Mesenteric fat pad (tissue), 1 donor: ENCODE measurements around the gene CHRM2. TPM values are rescaled to one million over a fixed set of nuclear protein-coding genes. Genes with fewer than 3 reads are reported as not detected.

Source experiments
- DNase-seq: peaks from one replicate; pipeline ENCODE4 v3.0.0-alpha.2; 2020; ENCODE audit warnings: low spot score
- microRNA-seq: library from miRNA; unstranded; fragments of <30 nt; microRNA quantifications from one replicate; pipeline ENCODE4 v1.2.0, GENCODE V29; 2020; ENCODE audit warnings: borderline number of aligned reads
- total RNA-seq: library from RNA; stranded (reverse); fragmentation: NEBNext Ultra II Directional; extraction: Animal tissue kit (Norgen Biotek cat#: 25700); gene quantifications from one replicate; pipeline ENCODE4 v1.2.1, GENCODE V29; 2021
- donor health status: DM: yes; HTN: yes; CAD: no.

The CHRM2 gene
- total RNA-seq, 1 donor from 2014 or later, result not detected

DNA sequence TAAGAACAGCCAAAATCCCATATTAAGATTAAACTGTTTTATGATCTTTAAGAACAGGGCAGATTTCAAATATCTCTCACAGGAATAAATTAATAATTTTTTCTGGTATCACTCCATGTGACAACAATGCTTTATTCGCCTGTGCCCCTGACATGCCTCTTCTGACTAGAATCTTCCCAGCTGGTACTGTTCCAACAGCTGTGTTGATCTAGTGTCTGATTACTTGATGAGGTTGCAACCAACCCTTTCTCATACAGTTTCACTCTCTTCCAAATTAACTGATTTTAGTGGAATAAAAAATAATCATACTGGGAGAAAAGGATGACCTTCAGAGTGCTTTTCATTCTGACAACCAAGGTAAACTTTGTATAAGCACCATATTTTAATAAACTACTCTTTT, 151.9 kb downstream of the CHRM2 start:
- DNase-seq, result no peak

DNA sequence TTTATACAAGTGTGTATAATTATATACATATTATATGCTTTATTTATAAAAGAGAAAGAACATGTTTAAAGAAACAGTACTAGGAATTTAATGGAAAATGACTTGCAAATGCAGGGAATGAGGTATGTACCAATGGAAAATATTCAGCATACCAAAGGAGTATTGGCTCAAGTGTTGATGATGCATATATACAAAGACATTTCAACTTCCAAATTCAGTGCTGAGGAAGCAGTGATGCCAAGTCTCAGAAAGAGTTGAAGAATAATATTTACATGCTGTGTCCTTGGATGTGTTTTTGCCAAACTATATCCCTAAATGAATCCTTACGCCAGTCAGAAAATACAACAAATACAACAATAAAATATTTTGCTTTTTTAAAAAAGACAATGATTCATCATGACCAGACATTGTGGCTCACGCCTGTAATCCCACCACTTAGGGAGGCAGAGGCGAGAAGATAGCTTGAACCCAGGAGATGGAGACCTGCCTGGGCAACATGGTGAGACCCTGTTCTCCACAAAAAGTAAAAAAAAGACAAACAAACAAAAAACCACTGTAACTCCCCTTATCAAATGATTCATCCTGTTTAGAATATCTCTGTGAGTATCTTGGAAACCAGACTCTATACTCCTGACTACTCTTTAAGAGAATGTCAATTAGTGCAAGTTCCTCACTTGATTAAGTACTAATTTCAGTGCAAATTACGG, 157.2 kb downstream of the CHRM2 start:
- no peak for DNase-seq

DNA sequence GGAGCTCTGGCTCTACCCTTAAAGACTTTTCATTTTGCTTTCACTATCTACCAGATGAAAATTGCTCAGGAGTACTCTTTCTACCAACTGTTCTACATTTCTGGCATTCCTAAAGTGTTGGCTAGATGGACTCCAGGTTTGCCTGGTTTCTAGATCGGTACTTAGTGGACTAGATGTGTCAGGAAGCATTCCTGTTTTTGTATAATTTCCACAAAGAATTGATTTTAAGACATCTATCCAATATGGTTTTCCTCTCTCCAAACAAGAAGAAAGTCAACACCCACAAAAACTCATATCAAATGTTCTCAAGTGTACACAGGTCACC, 157.7 kb downstream of the CHRM2 start:
- no peak for DNase-seq

DNA sequence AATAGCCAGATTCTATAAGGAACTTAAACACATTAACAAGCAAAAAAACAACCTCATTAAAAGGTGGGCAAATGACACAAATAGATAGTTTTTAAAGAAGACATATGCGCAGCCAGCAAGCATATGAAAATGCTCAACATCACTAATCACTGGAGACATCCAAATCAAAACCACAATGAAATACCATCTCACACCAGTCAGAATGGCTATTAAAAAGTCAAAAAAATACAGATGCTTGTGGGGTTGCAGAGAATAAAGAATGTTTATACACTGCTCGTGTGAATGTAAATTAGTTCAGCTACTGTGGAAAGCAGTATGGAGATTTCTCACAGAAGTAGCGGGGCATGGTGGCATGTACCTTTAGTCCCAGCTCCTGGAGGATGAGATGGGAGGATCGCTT, 164.0 kb downstream of the CHRM2 start:
- DNase-seq, result no peak

DNA sequence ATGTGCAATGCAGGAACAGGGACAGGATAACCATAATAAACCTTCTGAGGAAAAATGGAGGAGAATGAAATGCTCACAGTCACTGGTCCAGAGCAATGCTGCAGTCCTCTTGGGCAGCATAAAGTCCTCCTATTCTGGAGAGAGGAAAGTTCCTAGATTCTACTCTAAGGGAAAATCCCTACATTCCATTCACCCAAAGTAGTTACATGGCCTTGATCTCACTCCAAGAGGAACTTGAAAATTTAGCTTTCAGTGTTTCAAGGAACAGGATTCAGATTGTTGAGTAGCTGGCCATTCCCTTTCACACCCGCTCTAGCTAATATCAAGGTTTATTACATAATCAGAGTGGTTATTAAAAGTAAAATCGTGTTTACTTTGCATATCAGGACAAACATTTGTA, 168.3 kb downstream of the CHRM2 start:
- DNase-seq, result no peak

DNA sequence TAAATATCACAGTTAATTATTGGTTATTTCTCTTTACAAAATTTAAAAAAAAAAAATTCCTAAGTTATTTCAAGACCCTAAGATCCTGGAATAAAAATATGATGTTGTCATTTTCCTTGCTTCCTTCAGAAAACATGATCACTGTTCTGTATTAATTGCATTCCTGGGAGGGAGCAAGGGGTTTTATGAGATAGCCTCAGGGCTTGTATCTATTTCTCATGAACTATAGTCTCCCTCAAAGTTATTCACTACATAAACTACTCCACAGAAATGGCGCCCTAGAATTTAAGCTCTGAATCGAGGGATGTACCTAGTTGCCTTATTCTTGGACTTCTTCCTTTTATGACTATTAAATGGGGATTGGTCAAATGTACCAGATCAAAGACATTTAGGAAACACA, 170.3 kb downstream of the CHRM2 start:
- no peak for DNase-seq

DNA sequence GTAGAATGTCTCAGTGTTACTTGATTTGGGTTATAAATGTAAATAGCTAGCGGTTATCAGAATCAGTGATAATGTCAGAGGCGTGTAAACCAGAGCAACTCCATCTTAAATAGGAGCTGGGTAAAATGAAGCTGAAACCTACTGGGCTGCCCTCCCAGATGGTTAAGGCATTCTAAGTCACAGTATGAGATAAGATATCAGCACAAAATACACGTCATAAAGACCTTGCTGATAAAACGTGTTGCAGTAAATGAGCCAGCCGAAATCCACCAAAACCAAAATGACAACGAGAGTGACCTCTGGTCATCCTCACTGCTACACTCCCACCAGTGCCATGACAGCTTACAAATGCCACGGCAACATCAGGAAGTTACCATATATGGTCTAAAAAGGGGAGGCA, 172.3 kb downstream of the CHRM2 start:
- no peak for DNase-seq

DNA sequence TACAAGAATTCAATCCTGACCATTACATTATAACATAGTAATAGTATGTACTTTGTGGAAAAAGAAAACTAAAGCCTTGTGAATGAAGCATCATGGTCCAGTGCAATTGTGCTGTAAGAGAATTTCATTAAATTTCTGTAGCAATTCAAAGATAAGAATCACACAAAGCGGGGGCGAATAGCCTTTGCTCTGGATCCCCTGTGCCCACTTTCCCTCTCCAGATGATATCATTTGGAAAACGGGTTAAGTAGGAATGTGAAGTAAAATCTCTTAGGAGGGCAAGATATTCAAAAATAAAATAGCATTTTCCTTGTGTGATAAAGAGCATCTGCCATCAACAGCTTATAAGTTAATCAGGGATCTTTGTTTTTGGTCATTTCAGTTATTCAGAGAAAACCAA, 177.1 kb downstream of the CHRM2 start:
- DNase-seq, result no peak

DNA sequence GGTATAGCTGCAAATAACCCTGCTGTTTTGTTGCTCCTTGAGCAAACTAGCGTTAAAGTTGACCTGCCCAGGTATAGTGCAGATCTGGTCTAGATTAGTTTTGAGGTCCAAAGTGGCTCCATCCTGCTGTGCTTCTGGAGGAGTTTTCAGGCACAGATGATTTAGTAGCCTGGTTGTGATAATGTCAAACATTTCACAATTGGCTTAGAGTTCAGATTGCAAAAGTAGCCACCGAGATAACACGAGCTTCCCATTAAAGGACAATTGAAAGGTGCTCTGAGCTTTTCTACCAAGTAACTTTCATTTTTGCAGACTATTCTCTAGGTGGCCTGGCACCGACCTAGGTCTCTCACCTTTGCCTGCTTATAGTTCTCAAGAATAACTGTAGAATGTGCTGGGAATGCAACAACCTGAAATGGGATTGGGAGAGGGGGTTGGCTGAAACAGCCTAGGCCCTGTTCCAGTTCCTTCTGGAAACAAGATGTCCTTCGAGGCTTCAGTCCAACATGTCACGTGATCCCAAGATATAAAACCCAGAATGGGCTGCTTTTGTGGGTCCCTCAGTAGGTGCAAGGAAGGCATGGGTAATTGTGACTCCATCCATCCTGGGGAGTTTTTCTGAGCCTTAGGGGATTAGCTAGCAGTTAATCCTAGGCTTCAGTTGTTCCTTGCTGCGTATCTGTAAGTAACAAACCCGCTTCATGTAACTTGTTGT, 201.0 kb downstream of the CHRM2 start:
- no peak for DNase-seq

Small RNAs within 50 kb of the gene (microRNA-seq; reads per million reads assigned to microRNA genes)
- 2.9 reads per million for gene MIR490
